Measurements from ENCODE around the gene SNX3. TPM values are rescaled to one million over a fixed set of nuclear protein-coding genes. Genes with fewer than 3 reads are reported as not detected.

Gene SNX3
- total and polyA plus RNA-seq, 8 donors = 30.0 to 88.9 (median 55.4) TPM

DNA sequence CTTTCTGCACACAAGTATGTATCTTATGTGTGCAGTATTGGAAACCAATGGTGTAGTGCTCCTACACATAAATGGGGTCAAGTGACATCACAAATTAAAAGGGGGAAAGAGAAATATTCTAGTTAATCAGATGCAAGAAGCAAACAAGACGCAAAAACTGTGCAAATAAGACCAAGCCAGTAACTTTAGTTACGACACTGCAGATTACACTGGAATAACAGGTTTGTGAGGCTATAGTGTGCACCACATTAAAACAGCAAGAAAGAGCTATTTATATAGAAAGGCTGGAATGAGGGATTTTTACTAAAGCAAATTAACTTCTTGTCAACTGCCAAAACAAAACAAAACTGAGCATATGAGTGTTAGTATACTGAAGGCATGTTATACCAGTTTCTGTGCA lies 49.2 kb downstream of the SNX3 start:
- Histone ChIP-seq H3K4me1 (peaks cover 0 to 2% (median 0%) of the 10 kb centered on the region in 3 donors), H3K27me3 (no peaks in the 10 kb centered on the region), H3K4me3 (no peak overlapping the region), H3K9me3 (no peaks in the 10 kb centered on the region), H3K36me3 (peaks cover 0 to 8% (median 0%) of the 10 kb centered on the region in 3 donors), H3K27ac (no peak overlapping the region)
- intact Hi-C loops (cut with DNase I) = no loop called here
- 42 to 47% methylated on average over 2 of the region's 2 CpGs for WGBS, 2 donors
- FAIRE-seq = no peak
- no peak for ATAC-seq
- no peak for DNase-seq
- TF ChIP-seq, protein P1, sequence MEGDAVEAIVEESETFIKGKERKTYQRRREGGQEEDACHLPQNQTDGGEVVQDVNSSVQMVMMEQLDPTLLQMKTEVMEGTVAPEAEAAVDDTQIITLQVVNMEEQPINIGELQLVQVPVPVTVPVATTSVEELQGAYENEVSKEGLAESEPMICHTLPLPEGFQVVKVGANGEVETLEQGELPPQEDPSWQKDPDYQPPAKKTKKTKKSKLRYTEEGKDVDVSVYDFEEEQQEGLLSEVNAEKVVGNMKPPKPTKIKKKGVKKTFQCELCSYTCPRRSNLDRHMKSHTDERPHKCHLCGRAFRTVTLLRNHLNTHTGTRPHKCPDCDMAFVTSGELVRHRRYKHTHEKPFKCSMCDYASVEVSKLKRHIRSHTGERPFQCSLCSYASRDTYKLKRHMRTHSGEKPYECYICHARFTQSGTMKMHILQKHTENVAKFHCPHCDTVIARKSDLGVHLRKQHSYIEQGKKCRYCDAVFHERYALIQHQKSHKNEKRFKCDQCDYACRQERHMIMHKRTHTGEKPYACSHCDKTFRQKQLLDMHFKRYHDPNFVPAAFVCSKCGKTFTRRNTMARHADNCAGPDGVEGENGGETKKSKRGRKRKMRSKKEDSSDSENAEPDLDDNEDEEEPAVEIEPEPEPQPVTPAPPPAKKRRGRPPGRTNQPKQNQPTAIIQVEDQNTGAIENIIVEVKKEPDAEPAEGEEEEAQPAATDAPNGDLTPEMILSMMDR (IDR thresholded peaks at IDR 0.05) = no peak

DNA sequence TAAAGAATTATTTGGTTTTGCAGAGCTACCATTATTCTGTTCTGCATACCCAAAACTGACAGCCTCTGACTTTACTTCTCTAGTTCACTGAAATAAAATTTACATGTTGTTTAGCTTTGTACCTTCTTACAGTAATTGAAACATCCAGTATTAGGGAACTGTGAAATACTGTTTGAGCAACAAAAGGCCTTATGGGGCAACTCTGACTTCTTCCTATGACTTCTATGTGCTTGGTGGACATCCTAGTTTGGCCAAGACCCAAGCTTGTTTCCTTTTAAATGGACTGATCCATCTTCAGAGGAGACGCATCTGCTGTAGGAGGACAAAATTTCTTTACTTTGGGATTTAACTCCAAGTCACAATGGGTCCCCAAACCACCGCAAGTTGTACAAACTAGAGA lies 50.3 kb downstream of the SNX3 start:
- Histone ChIP-seq H3K4me1 (peaks cover 0 to 2% (median 0%) of the 10 kb centered on the region in 3 donors), H3K9me3 (no peaks in the 10 kb centered on the region), H3K27me3 (no peaks in the 10 kb centered on the region), H3K27ac (no peak overlapping the region), H3K36me3 (peaks cover 0 to 8% (median 0%) of the 10 kb centered on the region in 3 donors), H3K4me3 (no peak overlapping the region)
- ATAC-seq = no peak
- intact Hi-C loops (cut with DNase I) = no loop called here
- no peak for DNase-seq
- TF ChIP-seq, protein P1 (IDR thresholded peaks at IDR 0.05) = no peak
- FAIRE-seq = no peak
- WGBS, 2 donors = 93 to 96% methylated on average over 2 of the region's 2 CpGs

DNA sequence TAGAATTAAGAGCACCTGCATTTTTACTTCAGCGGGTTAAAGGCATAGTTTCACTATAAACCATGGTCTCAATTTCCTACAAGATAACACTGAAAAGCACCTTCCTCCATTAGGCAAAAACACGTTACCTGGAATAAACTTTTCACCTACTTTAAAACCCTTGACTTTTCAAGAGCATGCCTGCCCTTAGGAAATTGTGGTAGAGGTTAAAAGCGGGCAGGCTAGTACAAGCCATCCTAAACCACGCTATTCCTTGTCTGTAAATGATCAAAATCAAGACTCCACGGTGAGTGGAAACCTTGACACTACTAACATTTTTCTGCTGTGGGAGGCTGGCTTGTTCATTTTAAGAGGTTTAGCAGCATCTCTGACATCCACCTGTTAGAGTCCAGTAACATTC lies 51.1 kb downstream of the SNX3 start:
- DNase-seq = no peak
- no peak for FAIRE-seq
- Histone ChIP-seq H3K9me3 (no peaks in the 10 kb centered on the region), H3K36me3 (peaks cover 0 to 8% (median 0%) of the 10 kb centered on the region in 3 donors), H3K4me1 (peaks cover 0 to 2% (median 0%) of the 10 kb centered on the region in 3 donors), H3K27ac (no peak overlapping the region), H3K4me3 (no peak overlapping the region), H3K27me3 (no peaks in the 10 kb centered on the region)
- no peak for ATAC-seq
- TF ChIP-seq, protein P1 (IDR thresholded peaks at IDR 0.05) = no peak
- WGBS, 2 donors = 93 to 96% methylated on average over 5 of the region's 5 CpGs
- intact Hi-C loops (cut with DNase I) = no loop called here

DNA sequence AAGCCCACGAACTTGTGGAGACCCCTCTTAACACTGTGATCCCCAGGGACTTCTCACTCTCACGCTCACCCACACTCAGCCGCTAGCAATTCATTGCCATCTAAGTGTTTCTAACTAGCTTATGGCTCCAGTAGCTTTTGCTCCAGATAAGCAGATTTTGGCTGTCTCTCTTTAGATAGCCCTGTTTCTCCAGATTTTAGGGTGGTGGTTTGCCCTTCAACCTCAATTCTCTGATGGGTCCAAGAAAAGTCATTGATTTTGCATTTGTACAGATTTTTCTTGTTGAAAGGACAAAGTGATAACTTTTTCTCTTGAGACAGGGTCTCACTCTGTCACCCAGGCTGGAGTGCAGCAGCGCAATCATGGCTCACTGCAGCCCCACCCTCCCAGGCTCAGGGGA lies 53.8 kb downstream of the SNX3 start:
- TF ChIP-seq, protein P1 (IDR thresholded peaks at IDR 0.05) = no peak
- intact Hi-C loops (cut with DNase I) = no loop called here

More for the DNA sequence above, 53.8 kb downstream of the SNX3 start:
- Histone ChIP-seq H3K27ac (no peak overlapping the region), H3K36me3 (peaks cover 0 to 8% (median 0%) of the 10 kb centered on the region in 3 donors), H3K27me3 (no peaks in the 10 kb centered on the region), H3K4me3 (no peak overlapping the region), H3K4me1 (peaks cover 0 to 7% (median 0%) of the 10 kb centered on the region in 3 donors), H3K9me3 (no peaks in the 10 kb centered on the region)
- DNase-seq = no peak
- WGBS, 2 donors = 90 to 93% methylated on average over 4 of the region's 4 CpGs
- no peak for ATAC-seq
- no peak for FAIRE-seq

Measured in pancreas (tissue), 10 donors.